Liver (tissue), 3 donors: ENCODE measurements around the gene ZSCAN5B.

Experiments
- CTCF ChIP-seq: fragments of 150-350 bp; IDR thresholded peaks from 2 replicates; pipeline ENCODE4 v1.5.1; 2017; ENCODE audit warnings: improper control_type of control experiment, low read depth, low read length; ENCODE audit not compliant: missing input control
- REST ChIP-seq: IDR thresholded peaks from 2 replicates; pipeline ENCODE4 v1.6.1; 2016; ENCODE audit warnings: antibody characterized with exemption, mild to moderate bottlenecking
- RXRA ChIP-seq, 2 donors: IDR thresholded peaks; 2 replicates each; pipeline ENCODE4 v1.6.1; 2017 to 2018; ENCODE audit warnings: antibody characterized with exemption in 2 of 2, mild to moderate bottlenecking in 1 of 2
- SP1 ChIP-seq: IDR thresholded peaks from 2 replicates; pipeline ENCODE4 v1.6.1; 2018; ENCODE audit warnings: antibody characterized with exemption, mild to moderate bottlenecking
- TF ChIP-seq, protein P1 (sequence below): IDR thresholded peaks from 2 replicates; pipeline ENCODE4 v1.6.1; 2016; ENCODE audit warnings: antibody characterized with exemption
- TF ChIP-seq, protein P2 (sequence below): IDR thresholded peaks from 2 replicates; pipeline ENCODE4 v1.6.1; 2016; ENCODE audit warnings: antibody characterized with exemption
- TF ChIP-seq, protein P3 (sequence below): IDR thresholded peaks from 2 replicates; pipeline ENCODE4 v1.6.1; 2016; ENCODE audit warnings: antibody characterized with exemption
- donor health status: healthy.
- donor health status: healthy.

GRCh38 chr19:56144831-56145230 lies 52.8 kb downstream of the ZSCAN5B start:
- no peak for TF ChIP-seq SP1
- no peak for TF ChIP-seq CTCF
- TF ChIP-seq REST: no peak
- TF ChIP-seq, protein P1, sequence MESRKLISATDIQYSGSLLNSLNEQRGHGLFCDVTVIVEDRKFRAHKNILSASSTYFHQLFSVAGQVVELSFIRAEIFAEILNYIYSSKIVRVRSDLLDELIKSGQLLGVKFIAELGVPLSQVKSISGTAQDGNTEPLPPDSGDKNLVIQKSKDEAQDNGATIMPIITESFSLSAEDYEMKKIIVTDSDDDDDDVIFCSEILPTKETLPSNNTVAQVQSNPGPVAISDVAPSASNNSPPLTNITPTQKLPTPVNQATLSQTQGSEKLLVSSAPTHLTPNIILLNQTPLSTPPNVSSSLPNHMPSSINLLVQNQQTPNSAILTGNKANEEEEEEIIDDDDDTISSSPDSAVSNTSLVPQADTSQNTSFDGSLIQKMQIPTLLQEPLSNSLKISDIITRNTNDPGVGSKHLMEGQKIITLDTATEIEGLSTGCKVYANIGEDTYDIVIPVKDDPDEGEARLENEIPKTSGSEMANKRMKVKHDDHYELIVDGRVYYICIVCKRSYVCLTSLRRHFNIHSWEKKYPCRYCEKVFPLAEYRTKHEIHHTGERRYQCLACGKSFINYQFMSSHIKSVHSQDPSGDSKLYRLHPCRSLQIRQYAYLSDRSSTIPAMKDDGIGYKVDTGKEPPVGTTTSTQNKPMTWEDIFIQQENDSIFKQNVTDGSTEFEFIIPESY: no peak
- TF ChIP-seq, protein P2, sequence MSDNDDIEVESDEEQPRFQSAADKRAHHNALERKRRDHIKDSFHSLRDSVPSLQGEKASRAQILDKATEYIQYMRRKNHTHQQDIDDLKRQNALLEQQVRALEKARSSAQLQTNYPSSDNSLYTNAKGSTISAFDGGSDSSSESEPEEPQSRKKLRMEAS: no peak
- TF ChIP-seq, protein P3, sequence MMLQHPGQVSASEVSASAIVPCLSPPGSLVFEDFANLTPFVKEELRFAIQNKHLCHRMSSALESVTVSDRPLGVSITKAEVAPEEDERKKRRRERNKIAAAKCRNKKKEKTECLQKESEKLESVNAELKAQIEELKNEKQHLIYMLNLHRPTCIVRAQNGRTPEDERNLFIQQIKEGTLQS: no peak
- no peak for TF ChIP-seq RXRA (IDR thresholded peaks at IDR 0.05)
